Mesendoderm (in vitro differentiated cells): ENCODE data around the gene SHISA9.

Experiments used
- DNase-seq: peaks from one replicate; pipeline ENCODE4 v3.0.0; 2013
- H2AK5ac ChIP-seq: 2 replicates; pipeline ENCODE4 v1.6.1; 2013; ENCODE audit warnings: low read length, inconsistent platforms
- H2BK120ac ChIP-seq: 2 replicates; pipeline ENCODE4 v1.6.1; 2013; ENCODE audit warnings: low read depth, mild to moderate bottlenecking, low read length, moderate library complexity, mixed read lengths
- H2BK15ac ChIP-seq: replicated peaks from 2 replicates; pipeline ENCODE4 v1.6.1; 2013; ENCODE audit warnings: low read depth, mild to moderate bottlenecking, moderate library complexity
- H2BK5ac ChIP-seq: 2 replicates; pipeline ENCODE4 v1.6.1; 2013; ENCODE audit warnings: low read length, inconsistent platforms
- H3K18ac ChIP-seq: 2 replicates; pipeline ENCODE4 v1.6.1; 2013; ENCODE audit warnings: mild to moderate bottlenecking, low read length, mixed read lengths
- H3K23ac ChIP-seq: one replicate; pipeline ENCODE4 v1.6.1; 2013; ENCODE audit warnings: low read length
- H3K27ac ChIP-seq: 2 replicates; pipeline ENCODE4 v1.5.1; 2013; ENCODE audit warnings: low read depth, mild to moderate bottlenecking, inconsistent platforms, low read length, moderate library complexity
- H3K27me3 ChIP-seq: 2 replicates; pipeline ENCODE4 v1.6.1; 2013; ENCODE audit warnings: low read length, control low read depth, mild to moderate bottlenecking, inconsistent platforms; ENCODE audit not compliant: insufficient read depth, poor library complexity
- H3K36me3 ChIP-seq: 2 replicates; pipeline ENCODE4 v1.6.1; 2013; ENCODE audit warnings: low read length, inconsistent platforms; ENCODE audit not compliant: control insufficient read depth, insufficient read depth
- H3K4ac ChIP-seq: one replicate; pipeline ENCODE4 v1.6.1; 2013; ENCODE audit warnings: low read depth, mild to moderate bottlenecking, low read length, moderate library complexity
- H3K4me1 ChIP-seq: 2 replicates; pipeline ENCODE4 v1.6.1; 2013; ENCODE audit warnings: low read depth, low read length, inconsistent platforms; ENCODE audit not compliant: control insufficient read depth
- H3K4me2 ChIP-seq: 2 replicates; pipeline ENCODE4 v1.6.1; 2013; ENCODE audit warnings: low read length
- H3K4me3 ChIP-seq: 2 replicates; pipeline ENCODE4 v1.5.1; 2013; ENCODE audit warnings: mild to moderate bottlenecking, low read length
- H3K56ac ChIP-seq: one replicate; pipeline ENCODE4 v1.6.1; 2013; ENCODE audit warnings: low read length
- H3K79me1 ChIP-seq: 2 replicates; pipeline ENCODE4 v1.6.1; 2013; ENCODE audit warnings: low read length, inconsistent platforms
- H3K79me2 ChIP-seq: 2 replicates; pipeline ENCODE4 v1.6.1; 2013; ENCODE audit warnings: mild to moderate bottlenecking, low read length; ENCODE audit not compliant: control insufficient read depth, insufficient read depth
- H3K9ac ChIP-seq: 2 replicates; pipeline ENCODE4 v1.6.1; 2013; ENCODE audit warnings: low read length, inconsistent platforms
- H4K5ac ChIP-seq: one replicate; pipeline ENCODE4 v1.6.1; 2013; ENCODE audit warnings: low read length
- H4K8ac ChIP-seq: one replicate; pipeline ENCODE4 v1.6.1; 2013; ENCODE audit warnings: low read depth, mild to moderate bottlenecking, control low read depth, low read length, moderate library complexity
- WGBS: extraction: QIAGEN DNeasy Blood & Tissue Kit; methylation state at CpG from one replicate; pipeline ENCODE4 v1.1.7; 2013; ENCODE audit warnings: low lambda C conversion rate, missing lambda C conversion rate; ENCODE audit not compliant: insufficient coverage; ENCODE audit errors: extremely low coverage; 5-methylcytosine and 5-hydroxymethylcytosine counted together

The SHISA9 gene

DNA sequence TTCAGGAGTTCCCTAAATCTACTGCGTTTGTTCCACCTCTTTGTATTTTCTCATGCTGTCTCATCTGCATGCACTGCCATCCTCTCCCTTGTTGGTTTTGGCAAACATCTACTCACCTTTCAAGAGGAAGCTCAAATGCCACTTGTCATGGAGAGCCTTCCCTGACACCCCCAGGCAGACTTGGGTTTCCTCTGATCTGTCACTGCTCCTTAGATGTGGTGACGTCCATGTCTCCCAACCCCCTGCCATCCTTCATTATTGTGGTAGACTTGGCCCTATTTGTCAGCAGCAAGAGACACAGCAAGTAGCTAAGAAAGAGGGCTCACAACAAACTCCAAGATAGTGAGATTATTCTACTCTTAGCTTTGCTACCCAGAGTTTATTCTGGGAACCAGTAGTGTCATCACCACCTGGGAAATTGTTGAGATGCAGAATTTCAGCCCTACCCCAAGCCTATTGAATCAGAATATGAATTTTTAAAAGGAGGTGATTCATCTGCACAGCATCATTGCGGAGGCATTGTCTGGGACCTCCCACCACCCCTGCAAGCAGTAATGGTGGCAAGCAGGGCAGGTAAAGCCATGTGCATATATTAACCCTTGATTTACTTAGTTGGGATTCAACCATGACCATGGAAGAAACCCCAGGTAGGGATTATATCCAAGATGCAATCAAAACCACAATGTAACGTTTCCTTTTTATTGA, 248.9 kb downstream of the SHISA9 start:
- Histone ChIP-seq H4K8ac (no peak overlapping the region), H3K56ac (no peak overlapping the region), H3K79me1 (peaks cover 11% of the 10 kb centered on the region), H3K4me2 (no peak overlapping the region), H3K23ac (peak overlapping the region; percentile 90), H3K27ac (no peak overlapping the region), H3K4me3 (no peak overlapping the region), H3K18ac (no peak overlapping the region), H2BK15ac (no peak overlapping the region), H3K36me3 (no peaks in the 10 kb centered on the region), H4K5ac (no peak overlapping the region), H2BK120ac (no peak overlapping the region), H3K4ac (no peak overlapping the region), H3K79me2 (peaks cover 4% of the 10 kb centered on the region), H2BK5ac (no peak overlapping the region), H2AK5ac (no peak overlapping the region), H3K4me1 (peaks cover 11% of the 10 kb centered on the region), H3K9ac (no peak overlapping the region), H3K27me3 (no peaks in the 10 kb centered on the region)
- no peak for DNase-seq
- WGBS: no CpG with 5 or more reads among the region's 4 CpGs

DNA sequence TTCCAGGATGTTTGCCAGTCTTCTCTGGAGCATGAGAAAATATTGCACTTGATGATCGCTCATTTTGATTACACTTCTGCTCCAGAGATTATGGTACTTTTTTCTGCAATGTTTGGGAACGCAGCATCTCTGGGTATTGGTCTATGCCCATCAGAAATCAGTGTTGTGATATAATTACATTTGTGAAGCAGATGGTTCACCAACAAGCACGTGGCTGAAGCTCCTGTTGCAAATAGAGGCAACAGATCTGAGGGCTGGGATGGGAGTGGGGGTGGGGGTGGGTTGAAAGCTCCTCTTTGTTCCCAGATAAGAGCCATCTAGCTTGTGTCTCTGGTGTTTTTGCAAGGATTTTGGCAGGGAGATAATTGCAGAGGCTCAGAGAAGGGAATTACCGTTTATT, 252.3 kb downstream of the SHISA9 start:
- peak; percentile 46 for DNase-seq
- H3K27me3 ChIP-seq: no peaks in the 10 kb centered on the region
- no CpG with 5 or more reads among the region's 4 CpGs for WGBS
- H3K4me3 ChIP-seq: no peak overlapping the region
- H3K18ac ChIP-seq: no peak overlapping the region
- H3K4me2 ChIP-seq: no peak overlapping the region
- H4K8ac ChIP-seq: no peak overlapping the region
- peaks cover 15% of the 10 kb centered on the region for H3K4me1 ChIP-seq
- no peak overlapping the region for H2BK120ac ChIP-seq
- H3K36me3 ChIP-seq: no peaks in the 10 kb centered on the region
- H2BK15ac ChIP-seq: no peak overlapping the region
- no peak overlapping the region for H3K27ac ChIP-seq
- no peak overlapping the region for H2AK5ac ChIP-seq
- no peak overlapping the region for H3K9ac ChIP-seq
- H3K56ac ChIP-seq: no peak overlapping the region
- no peak overlapping the region for H3K4ac ChIP-seq
- no peak overlapping the region for H2BK5ac ChIP-seq
- no peak overlapping the region for H3K23ac ChIP-seq
- H3K79me1 ChIP-seq: peaks cover 11% of the 10 kb centered on the region
- peaks cover 2% of the 10 kb centered on the region for H3K79me2 ChIP-seq
- no peak overlapping the region for H4K5ac ChIP-seq

DNA sequence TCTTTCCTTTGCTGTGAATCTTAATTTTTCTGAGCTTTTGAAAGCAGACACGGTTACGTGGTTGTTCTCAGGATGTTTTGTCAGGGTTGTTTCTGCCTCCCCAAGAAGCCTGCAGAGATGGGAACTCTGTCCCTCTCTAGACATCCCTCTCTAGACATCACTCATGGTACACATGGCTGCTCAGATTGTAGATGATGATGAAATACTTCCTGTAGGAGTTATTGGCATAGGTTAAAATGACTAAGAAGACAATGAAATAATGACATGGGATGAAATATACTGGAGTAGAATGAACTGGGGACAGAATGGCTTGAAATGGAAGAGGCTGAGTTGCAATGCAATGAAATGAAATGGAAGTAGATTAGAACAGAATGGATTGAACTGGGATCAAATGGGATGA, 253.4 kb downstream of the SHISA9 start:
- Histone ChIP-seq H2AK5ac (peak overlapping the region; percentile 20), H4K8ac (no peak overlapping the region), H3K23ac (no peak overlapping the region), H3K4ac (no peak overlapping the region), H3K9ac (no peak overlapping the region), H3K18ac (no peak overlapping the region), H3K56ac (no peak overlapping the region), H3K27me3 (no peaks in the 10 kb centered on the region), H3K27ac (no peak overlapping the region), H2BK120ac (no peak overlapping the region), H3K79me1 (peaks cover 8% of the 10 kb centered on the region), H2BK5ac (no peak overlapping the region), H3K4me3 (no peak overlapping the region), H2BK15ac (no peak overlapping the region), H3K79me2 (peaks cover 2% of the 10 kb centered on the region), H3K4me2 (no peak overlapping the region), H4K5ac (no peak overlapping the region), H3K36me3 (no peaks in the 10 kb centered on the region), H3K4me1 (peaks cover 15% of the 10 kb centered on the region)
- no CpG with 5 or more reads among the region's 2 CpGs for WGBS
- no peak for DNase-seq

DNA sequence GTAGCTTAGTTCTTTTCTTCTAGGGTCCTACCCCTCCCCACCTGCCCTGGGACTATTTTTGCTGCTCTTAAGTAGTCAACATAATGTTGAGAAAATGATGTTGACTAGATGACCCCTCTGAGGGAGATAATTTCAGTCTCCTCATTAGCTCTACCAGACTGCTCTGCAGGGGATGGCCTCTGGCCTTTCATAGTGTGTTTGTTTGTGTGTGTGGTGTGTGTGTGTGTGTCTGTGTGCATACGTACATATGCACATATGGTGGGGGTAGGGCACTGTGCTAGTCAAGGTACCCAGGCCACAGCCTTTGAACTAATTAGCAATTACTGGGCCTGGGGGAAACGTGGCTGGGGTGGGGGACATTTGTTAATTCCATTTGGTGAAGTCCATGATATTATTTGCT, 254.0 kb downstream of the SHISA9 start:
- no peak overlapping the region for H4K5ac ChIP-seq
- no peak overlapping the region for H2BK5ac ChIP-seq
- H4K8ac ChIP-seq: no peak overlapping the region
- peak overlapping the region; percentile 25 for H3K18ac ChIP-seq
- no peak overlapping the region for H3K27ac ChIP-seq
- no peak overlapping the region for H3K9ac ChIP-seq
- H2BK120ac ChIP-seq: no peak overlapping the region
- peaks cover 2% of the 10 kb centered on the region for H3K79me2 ChIP-seq
- H3K36me3 ChIP-seq: no peaks in the 10 kb centered on the region
- H3K4ac ChIP-seq: no peak overlapping the region
- H3K56ac ChIP-seq: peak overlapping the region; percentile 45
- no peak overlapping the region for H3K4me2 ChIP-seq
- WGBS: no CpG with 5 or more reads among the region's 2 CpGs
- no peak overlapping the region for H2AK5ac ChIP-seq
- no peak overlapping the region for H3K23ac ChIP-seq
- peaks cover 8% of the 10 kb centered on the region for H3K79me1 ChIP-seq
- H3K27me3 ChIP-seq: no peaks in the 10 kb centered on the region
- peaks cover 13% of the 10 kb centered on the region for H3K4me1 ChIP-seq
- no peak overlapping the region for H2BK15ac ChIP-seq
- H3K4me3 ChIP-seq: no peak overlapping the region
- DNase-seq: no peak

DNA sequence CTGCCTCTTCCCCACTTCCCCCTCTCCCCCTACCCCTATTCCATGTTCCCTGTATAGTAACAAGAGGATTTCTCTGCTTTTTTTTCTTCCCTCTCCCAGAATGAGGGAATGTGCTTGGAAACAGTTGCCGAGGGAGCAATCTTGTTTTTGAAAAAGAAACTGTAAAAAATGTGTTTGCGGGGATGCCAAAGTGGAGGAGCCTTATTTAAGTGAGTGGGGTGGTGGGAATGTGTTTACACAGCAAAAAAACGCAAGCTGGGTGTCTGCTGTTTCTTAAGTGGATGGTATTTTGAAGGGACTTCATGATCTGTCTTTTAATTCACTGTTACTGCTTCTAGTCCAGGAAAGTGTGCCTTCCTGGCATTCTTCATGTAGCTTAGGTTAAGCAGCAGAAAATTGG, 254.4 kb downstream of the SHISA9 start:
- no peak overlapping the region for H4K5ac ChIP-seq

DNA sequence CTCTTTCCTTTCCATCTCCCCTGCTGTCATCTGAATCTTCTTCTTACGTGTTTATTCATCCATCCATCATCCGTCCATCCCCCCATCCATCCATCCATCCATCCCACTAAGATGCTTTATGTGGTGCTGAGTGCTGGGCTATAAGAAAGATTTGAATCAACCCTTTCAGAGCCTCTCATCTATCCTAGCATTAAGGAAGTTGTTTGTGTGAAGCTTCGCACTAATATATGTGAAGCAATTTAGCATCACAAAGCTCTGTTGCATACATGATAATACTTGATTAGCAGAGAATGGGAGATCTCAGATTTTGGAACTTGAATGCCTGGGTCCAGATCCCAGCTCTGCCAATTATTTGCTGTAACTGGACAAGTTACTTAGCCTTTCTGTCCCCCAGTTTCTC, 255.7 kb downstream of the SHISA9 start:
- H3K56ac ChIP-seq: no peak overlapping the region
- WGBS: no CpG with 5 or more reads among the region's 3 CpGs
- no peak overlapping the region for H2AK5ac ChIP-seq
- no peak overlapping the region for H4K5ac ChIP-seq
- H3K23ac ChIP-seq: no peak overlapping the region
- H2BK5ac ChIP-seq: no peak overlapping the region
- H3K4me1 ChIP-seq: peaks cover 15% of the 10 kb centered on the region
- no peak overlapping the region for H4K8ac ChIP-seq
- no peak overlapping the region for H3K4me2 ChIP-seq
- peaks cover 8% of the 10 kb centered on the region for H3K79me1 ChIP-seq
- H3K18ac ChIP-seq: no peak overlapping the region
- DNase-seq: no peak
- H3K9ac ChIP-seq: no peak overlapping the region
- H2BK15ac ChIP-seq: no peak overlapping the region
- peaks cover 2% of the 10 kb centered on the region for H3K79me2 ChIP-seq
- no peak overlapping the region for H3K27ac ChIP-seq
- H3K27me3 ChIP-seq: no peaks in the 10 kb centered on the region
- H3K4ac ChIP-seq: no peak overlapping the region
- H3K36me3 ChIP-seq: no peaks in the 10 kb centered on the region
- no peak overlapping the region for H3K4me3 ChIP-seq
- no peak overlapping the region for H2BK120ac ChIP-seq

More for the DNA sequence above, 254.4 kb downstream of the SHISA9 start:
- H3K4me1 ChIP-seq: peaks cover 13% of the 10 kb centered on the region
- peaks cover 2% of the 10 kb centered on the region for H3K79me2 ChIP-seq
- H3K4ac ChIP-seq: peak overlapping the region; percentile 56
- H3K4me2 ChIP-seq: no peak overlapping the region
- no peaks in the 10 kb centered on the region for H3K36me3 ChIP-seq
- no peak overlapping the region for H3K56ac ChIP-seq
- H3K18ac ChIP-seq: peak overlapping the region; percentile 25
- no peak overlapping the region for H3K4me3 ChIP-seq
- no peak overlapping the region for H3K23ac ChIP-seq
- no CpG with 5 or more reads among the region's 3 CpGs for WGBS
- no peak overlapping the region for H4K8ac ChIP-seq
- no peak overlapping the region for H2BK120ac ChIP-seq
- no peak for DNase-seq
- no peaks in the 10 kb centered on the region for H3K27me3 ChIP-seq
- no peak overlapping the region for H3K9ac ChIP-seq
- H2AK5ac ChIP-seq: no peak overlapping the region
- H3K79me1 ChIP-seq: peaks cover 8% of the 10 kb centered on the region
- no peak overlapping the region for H2BK5ac ChIP-seq
- no peak overlapping the region for H3K27ac ChIP-seq
- H2BK15ac ChIP-seq: no peak overlapping the region
